IPS DF 19.7 (cell line): ENCODE results near the gene TESK2.

Experiments
- DNase-seq: peaks from one replicate; pipeline ENCODE4 v3.0.0-alpha.2; 2013; ENCODE audit warnings: low read depth, low spot score

Gene TESK2

DNA sequence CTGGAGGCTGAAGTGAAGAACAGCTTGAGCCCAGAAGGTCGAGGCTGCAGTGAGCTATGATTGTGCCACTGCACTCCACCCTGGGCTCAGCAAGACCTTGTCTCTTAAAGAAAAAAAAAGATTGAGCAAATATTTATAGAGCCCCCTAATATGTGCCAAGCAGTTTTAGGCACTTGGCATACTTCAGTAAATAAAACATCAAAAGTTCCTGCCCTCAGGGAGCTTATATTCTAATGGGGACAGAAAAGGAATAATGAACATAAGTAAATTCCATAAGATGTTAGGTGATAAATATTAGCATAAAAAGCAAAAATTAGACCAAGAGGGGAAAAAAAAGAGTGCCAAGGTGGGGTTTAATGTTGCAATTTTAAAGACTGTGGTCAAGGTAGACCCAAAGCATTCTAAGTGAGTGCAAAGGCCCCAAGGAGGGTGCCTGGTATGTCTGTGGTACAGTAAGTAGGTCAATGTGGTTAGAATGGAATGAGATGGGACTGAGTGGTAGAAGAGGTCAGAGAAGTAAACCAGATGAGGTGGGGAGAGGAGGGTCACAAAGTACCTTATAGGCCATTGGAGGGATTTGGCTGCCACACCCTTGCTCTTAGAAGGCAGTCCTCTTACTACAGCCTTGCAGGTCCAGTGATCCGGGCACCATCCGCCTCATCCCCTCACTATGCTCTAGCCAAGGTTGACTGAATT, 153.2 kb downstream of the TESK2 start:
- no peak for DNase-seq

DNA sequence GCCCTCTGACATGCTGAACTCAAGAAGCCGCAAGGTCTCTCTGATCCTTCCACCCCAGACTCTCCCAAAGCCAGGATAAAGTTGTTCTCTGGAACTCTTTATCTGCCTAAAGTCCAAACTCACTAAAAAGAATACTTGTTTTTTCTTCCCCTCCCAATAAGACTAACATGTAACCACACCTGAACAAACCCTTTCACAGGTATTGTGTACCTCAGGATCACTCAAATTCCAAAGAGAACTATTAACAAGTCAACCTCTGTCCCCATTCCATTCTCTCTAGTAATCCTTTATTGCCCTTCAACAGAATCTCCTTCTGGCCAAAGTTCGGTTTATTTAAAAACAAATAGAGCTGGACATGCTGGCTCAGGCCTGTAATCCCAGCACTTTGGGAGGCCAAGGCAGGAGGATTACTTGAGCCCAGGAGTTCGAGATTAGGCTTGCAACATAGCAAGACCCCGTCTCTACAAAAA, 155.1 kb downstream of the TESK2 start:
- DNase-seq = no peak

DNA sequence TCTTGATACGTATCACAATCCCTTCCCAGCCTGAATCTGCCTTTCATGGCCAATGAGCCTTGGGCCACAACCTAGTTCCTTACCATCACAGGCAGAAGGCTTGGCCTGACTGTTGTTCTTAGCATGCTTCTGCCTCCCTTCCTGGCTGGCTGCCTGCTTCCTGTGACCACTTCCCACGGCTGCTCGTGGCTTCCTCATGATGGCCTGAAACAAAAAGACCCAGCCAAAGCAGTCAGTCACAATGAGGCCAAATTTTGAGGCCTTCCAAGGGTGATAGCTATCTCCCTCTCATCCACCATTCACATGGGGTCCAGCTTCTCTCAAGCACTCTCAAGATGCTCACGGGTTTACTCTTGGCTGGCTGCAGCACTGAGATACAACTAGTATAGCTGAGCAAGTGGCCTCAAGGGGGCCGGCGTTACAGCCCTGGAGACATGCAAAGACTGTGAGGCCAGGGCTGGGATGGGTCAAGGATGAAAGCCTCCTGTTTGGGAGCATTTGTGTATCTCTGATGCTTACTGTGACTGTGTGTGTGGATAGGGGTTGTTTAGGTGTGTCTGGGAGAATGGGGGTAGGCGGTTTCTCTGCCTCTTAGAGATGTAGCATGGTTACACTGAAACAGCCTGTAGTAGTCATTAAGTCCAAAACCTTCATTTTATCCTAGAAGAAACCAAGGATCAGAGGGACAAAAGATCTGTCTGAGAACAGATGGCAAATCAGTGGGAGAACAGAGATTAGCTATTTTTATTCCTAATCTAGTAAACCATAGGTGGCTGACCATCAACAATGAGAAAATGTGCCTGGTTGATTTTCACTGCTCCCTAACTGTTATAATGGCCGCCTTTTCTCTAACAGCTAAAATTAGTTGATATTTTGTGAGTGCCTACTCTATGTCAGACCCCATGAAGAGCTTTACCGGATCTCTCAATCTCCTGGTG, 156.4 kb downstream of the TESK2 start:
- no peak for DNase-seq

DNA sequence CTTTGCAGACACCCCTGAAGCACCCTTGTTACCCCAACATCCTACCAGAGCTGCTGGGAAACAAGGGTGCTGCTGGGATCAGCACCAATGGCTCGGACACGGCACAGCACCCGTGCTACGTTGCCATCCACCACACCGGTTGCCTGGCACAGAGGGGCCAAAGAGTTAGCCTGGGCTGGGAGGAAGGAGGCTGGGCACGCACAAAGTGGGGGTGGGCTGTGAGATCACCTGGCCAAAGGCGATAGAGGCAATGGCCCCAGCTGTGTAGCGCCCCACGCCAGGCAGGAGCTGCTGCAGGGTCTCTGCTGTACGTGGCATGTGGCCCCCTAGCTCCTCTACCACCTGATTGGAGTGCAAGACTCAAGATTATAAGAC, 158.6 kb downstream of the TESK2 start:
- DNase-seq = no peak

DNA sequence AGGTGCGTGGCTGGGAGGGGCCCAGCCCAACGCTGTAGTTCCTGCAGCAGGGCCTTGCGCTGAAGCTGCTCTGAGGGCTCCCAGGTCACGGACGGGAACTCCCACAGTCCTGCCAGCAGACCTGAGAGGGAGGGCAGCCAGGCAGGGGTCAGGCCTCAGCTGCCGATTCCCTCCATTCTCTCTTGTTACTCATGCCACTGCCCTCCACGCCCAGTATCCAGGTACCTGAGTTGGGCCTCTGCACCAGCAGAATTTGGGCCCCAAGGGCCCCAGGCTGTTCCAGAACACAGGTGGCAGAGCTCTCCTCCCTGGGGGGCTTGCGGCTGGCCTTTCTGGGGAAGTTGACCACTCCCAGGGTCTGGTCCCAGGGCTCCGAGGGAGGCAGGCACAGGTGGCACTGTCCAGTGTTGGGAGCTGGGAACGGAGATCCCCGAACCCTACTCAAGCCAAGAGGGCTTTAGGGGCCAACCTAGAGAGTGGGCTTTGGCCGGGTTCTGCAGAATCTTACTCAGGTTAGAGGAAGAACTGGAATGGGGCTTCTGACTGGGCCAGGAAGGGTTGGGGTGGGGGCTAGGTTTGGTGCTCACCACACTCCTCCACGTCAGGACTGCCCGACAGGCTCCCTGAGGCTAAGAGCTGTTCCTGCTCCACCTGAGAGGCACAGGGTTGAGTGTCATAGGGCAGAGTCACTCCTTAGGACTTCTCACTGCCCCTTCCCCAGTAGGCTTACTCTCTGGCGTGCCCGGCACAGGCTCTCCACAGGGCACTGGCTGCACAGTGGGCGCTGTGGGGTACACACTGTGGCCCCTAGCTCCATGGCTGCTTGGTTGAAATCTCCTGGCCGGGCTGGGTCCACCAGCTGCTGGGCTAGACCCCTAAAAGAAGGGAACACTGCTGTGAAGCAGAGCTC, 159.3 kb downstream of the TESK2 start:
- DNase-seq = no peak

DNA sequence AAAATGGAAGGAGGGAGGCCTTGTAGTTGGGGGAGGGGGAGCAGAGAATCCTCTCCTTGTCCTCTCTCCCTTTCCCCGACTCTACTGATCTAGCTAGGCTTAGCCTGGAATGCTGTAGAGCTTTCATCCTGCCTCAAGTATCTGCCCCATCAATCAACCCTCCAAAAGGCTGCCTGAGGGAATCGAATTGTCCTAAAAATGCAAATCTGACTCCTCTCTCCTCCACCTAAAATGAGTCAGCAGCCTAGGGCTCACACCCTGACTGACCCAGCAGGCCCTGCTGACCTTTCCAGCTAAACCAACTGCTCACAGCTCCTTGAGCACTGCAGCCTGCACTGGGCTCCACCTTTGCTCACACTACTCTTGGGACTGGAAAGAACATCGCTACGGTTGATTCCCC, 161.5 kb downstream of the TESK2 start:
- no peak for DNase-seq

DNA sequence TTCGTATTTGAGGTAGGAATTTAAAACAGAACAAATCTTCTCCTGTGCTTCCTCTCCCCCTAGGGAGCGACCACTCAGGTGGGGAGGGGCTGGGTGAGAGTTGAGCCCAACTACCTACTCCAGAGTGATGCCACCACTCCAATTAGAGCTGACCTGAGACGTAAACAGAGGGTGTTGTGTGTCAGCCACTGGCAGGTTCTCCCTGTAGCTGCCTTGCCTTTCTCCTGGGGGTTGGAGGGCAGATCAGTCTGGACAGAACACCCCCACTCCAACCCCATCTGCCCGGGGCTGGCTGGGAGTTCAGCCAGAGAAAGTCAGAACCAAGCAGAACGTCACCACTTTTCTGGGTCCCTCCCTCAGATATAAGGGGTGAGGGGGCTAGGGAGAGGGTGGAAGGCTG, 162.3 kb downstream of the TESK2 start:
- no peak for DNase-seq

DNA sequence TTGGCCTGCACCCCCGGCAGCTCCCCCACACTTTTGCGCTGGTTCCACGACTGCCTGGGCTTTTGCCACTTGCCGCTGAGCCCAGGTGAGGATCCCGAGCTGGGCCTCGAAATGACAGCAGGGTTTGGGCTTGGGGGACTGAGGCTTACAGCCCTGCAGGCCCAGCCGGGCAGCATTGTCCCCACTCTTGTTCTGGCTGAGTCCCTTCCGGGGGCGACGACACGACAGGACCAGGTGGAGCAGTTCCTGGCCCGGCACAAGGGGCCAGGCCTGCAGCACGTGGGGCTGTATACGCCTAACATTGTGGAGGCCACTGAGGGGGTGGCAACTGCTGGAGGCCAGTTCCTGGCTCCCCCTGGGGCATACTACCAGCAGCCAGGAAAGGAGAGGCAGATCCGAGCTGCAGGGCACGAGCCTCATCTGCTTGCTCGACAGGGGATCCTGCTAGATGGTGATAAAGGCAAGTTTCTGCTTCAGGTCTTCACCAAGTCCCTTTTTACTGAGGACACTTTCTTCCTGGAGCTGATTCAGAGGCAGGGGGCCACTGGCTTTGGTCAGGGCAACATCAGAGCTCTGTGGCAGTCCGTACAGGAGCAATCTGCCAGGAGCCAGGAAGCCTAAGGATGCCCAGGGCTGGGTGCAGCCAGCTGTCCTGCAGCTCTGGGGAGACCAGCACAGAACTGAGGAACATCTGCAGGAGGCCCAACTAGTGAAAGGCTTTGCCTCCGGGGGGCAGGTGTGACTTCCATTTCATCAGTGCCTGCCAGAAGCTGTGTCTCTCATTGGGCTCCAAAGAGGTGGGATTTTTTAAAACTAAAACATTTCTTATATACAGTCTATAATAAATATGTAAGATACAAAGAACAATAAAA, 163.1 kb downstream of the TESK2 start:
- no peak for DNase-seq

DNA sequence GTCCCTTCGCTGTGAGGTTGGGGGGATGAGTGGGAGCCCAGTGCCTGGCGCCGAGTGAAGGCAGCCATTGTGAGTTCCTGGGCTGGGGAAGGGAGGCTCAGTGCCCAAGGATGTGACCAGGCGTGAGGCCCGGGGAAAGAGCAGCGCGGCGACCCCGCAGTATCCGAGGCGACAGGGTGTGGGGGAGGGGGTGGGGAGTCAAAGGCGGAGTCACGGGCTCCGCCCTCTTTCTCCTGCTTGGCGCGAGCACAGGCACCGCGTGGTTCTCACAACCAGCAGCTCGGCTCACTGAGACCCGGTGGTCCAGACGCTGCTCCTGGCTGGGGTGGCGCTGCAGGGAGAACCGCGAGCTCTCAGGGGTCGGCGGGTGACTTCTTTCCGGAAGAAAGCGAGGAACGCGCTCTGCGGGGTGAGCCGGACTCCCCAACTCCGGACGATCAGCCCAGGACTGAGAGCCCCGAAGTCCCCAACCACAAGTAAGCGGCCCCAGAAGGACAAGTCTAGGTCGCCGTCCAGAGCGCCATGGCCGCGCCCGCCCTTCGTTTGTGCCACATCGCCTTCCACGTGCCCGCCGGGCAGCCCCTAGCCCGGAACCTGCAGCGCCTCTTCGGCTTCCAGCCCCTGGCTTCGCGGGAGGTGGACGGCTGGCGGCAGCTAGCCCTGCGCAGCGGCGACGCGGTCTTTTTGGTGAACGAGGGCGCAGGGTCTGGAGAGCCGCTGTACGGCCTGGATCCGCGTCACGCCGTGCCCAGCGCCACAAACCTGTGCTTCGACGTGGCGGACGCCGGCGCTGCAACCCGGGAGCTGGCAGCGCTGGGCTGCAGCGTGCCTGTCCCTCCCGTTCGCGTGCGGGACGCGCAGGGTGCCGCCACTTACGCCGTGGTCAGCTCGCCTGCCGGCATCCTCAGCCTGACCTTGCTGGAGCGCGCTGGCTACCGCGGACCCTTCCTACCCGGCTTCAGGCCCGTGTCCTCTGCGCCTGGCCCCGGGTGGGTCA, 164.0 kb downstream of the TESK2 start, which contains the start of gene HPDL:
HPDL (plus strand) TSS at position 269 of the 997 bp plus-strand sequence; CDS start at position 523, 254 bp downstream.
- DNase-seq = peak; percentile 76

DNA sequence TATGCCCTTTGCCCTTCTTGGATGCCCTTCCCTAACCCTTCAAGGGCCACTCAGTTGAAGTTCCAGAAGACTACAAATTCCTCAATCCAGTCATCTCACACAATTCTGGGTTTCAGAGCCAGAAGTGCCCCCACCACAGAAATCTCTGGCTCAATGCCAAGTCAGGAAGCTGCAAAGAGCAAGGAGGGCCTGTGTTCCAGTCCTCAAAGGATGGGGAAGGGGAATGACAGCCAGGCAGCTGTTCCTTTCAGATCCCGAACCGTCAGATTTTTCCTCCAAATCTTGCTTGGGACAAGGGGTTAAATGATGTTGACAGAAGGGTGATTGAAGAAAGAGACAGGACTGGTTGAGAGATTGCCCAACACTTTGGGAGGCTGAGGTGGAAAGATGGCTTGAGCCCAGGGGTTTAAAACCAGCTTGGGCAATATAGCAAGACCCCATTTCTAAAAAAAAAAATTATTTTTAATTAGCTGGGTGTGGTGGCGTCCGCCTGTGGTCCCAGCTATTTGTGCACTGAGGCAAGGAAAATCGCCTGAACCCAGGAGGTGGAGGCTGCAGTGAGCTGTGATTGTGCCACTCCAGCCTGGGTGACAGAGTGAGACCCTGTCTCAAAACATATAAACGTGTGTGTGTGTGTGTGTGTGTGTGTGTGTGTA, 165.0 kb downstream of the TESK2 start:
- no peak for DNase-seq

DNA sequence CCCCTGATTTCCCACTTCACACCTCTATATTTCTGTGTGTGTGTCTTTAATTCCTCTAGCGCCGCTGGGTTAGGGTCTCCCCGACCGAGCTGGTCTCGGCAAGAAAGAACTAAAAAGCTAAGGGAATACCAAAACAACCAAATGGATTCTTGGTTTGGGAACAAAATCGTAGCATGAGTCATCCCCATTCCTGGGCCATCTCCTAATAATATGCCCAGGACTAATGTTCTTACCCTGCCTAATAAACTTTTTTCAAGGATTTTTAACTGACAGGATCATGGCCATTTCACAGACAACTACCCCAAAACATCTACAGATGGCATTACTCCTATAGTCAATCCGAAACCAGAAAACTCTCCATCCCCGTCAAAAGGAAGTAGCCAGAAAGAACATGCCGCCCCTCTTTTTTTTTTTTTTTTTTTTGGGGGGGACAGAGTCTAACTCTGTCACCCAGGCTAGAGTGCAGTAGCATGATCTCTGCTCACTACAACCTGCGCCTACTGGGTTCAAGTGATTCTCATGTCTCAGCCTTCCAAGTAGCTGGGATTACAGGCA, 168.4 kb downstream of the TESK2 start:
- DNase-seq = no peak

DNA sequence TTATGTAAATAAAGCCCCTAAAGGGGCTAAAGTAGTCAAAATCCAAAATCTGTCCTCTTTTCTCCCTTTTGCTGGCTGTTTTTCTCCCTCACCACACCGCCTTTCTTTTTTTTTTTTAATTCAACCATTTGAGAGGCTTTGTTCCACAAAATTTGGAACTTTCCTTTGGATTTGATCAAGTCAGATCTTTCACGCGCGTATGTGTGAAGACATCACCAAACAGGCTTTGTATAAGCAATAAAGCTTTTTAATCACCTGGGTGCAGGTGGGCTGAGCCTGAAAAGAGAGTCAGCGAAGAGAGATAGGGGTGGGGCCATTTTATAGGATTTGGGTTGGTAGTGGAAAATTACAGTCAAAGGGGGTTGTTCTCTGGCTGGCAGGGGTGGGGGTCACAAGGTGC, 169.5 kb downstream of the TESK2 start:
- no peak for DNase-seq

DNA sequence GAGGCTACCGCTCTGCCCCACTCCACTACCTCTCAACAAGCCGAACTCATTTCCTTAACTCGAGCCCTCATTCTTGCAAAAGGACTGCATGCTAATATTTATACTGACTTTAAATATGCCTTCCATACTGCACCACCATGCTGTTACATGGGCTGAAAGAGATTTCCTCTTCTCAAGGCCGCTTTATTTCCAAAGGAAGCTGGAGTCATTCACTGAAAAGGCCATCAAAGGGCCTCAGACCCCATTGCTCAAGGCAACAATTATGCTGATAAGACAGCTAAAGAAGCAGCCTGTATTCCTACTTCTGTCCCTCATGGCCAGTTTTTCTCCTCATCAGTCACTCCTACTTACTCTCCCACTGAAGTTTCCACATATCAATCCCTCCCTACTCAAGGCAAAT, 171.2 kb downstream of the TESK2 start:
- DNase-seq = no peak

DNA sequence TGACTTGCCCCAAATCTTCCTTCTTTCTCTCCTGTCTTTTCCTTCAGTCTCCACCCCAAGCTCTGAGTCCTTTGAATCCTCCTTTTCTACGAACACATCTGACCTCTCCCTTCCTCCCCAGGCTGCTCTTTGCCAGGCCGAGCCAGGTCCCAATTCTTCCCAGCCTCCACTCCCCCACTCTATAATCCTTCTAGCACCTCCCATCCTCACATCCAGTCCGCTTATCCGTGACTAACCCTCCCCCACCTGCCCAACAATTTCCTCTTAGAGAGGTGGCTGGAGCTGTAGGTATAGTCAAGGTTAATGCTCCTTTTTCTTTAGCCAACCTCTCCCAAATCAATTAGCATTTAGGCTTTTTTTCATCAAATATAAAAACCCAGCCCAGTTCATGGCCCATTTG, 173.8 kb downstream of the TESK2 start:
- DNase-seq = no peak

DNA sequence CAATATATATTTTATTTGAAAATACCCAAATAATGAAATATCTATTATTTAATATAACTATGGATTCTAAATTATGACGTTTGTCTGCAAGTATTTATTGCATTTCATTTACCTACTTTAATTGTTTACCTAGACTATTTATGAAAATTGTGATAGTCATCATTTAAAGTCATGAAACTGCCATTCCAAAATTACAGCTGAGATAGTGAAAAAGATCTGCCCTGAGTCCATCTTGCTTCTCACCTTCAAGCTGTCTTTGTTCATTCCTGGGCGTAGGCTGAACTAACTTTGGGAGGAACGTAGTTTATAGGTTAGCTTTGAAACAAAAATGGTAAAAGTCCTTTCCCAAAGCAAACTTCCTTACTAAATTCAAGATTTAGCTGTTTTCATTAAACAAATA, 176.7 kb downstream of the TESK2 start:
- DNase-seq = no peak

DNA sequence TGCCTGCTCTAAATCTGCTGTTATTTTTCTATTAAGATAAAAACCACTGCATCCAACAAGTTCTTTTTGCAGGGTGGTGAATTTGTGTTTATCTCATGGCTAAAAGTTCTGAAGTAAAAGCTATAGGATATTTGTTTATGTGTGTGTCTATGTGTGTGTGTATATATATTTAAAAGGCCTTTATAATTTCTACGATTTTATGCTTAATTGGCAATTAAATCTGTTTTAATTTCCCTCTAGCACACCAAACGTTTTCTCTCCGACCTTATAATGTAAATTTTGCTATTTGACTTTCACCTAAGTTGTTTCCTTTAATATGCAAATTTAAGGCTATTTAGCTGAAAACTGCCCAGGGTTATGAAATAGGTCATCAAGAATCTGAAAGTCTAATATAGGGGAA, 184.1 kb downstream of the TESK2 start:
- DNase-seq = no peak

DNA sequence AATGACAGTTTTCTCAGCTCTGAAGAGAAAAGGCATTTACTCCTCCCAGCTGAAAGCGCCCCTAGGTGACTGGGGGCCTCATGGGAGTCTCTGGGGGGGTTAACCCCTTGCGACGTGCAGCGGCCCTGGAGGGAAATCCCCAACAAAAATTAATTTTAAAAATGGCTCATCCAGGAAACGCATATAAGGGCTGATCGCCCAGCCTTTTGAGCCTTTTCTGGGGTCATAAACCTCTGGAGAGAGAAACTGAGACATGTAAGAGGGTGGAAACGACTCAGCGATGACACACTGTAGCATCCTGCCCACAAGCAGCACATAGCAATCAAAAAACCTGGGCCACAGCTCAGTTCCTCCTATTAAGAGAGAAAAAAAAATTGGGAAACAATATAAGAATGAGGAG, 184.6 kb downstream of the TESK2 start:
- no peak for DNase-seq

DNA sequence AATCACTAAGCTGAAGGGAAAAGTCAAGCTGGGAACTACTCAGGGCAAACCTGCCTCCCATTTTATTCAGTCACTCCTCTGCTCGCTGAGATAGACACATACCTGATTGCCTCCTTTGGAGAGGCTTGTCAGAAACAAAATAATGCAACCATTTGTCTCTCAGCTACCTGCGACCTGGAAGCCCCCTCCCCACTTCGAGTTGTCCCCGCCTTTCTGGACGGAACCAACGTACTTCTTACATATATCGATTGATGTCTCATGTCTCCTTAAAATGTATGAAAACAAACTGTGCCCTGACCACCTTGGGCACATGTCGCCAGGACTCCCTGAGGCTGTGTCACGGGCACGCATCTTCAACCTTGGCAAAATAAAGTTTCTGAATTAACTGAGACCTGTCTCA, 185.7 kb downstream of the TESK2 start:
- DNase-seq = no peak
